ENCODE data around the gene TEN1.

GRCh38 chr17:76048711-76049110 is 69.7 kb downstream of the TEN1 start:
- TF ChIP-seq CTCF (IDR thresholded peaks at IDR 0.05) (no peak), POLR2A (IDR thresholded peaks at IDR 0.05) (no peak), POLR2AphosphoS5 (IDR thresholded peaks at IDR 0.05) (no peak)
